ENCODE measurements around the gene LPP. TPM values are rescaled to one million over a fixed set of nuclear protein-coding genes. Genes with fewer than 3 reads are reported as not detected.

LPP gene
- total and polyA plus RNA-seq, 9 of the 15 experiments (the other 6 are each of a cell fraction or from before 2014, with no cell fraction given) = 0.07 to 0.18 TPM; not detected in 7

- no peaks in the 10 kb centered on the region for H3K9me3 ChIP-seq (replicated peaks; ENCODE audit: control insufficient read depth, insufficient read depth, low read depth, low read length)
- no peaks in the 10 kb centered on the region for H3K36me3 ChIP-seq (ENCODE audit: control insufficient read depth, insufficient read depth, low read length)
- no peaks in the 10 kb centered on the region for H3K4me1 ChIP-seq (replicated peaks in 1 of 2; ENCODE audit: control insufficient read depth in 2 of 2, insufficient read depth in 2 of 2, low read length in 2 of 2)
- ATAC-seq = no peak
- H3K4me3 ChIP-seq = no peak overlapping the region
- H3K79me2 ChIP-seq (ENCODE audit: control insufficient read depth, insufficient read depth, low read length) = no peaks in the 10 kb centered on the region
- intact Hi-C loops (cut with micrococcal nuclease) = no loop called here
- no peaks in the 10 kb centered on the region for H4K20me1 ChIP-seq (replicated peaks; ENCODE audit: control insufficient read depth, insufficient read depth, low read length)
- no peak overlapping the region for H3K27ac ChIP-seq (ENCODE audit: extremely low read depth, low read depth, low read length)
- no peak overlapping the region for H3K9ac ChIP-seq (ENCODE audit: insufficient read depth in 1 of 2, low read depth in 2 of 2, low read length in 2 of 2)
- no TSS peak for BruUV-seq (replicated peaks)
- H3K9me1 ChIP-seq (ENCODE audit: control insufficient read depth, insufficient read depth, low read length) = no peaks in the 10 kb centered on the region
- WGBS (ENCODE audit: insufficient coverage, low coverage, missing lambda C conversion rate) = 0% methylated on average over 1 of the region's 1 CpG
- no peak for DNase-seq (ENCODE audit: extremely low read depth in 1 of 4, low spot score in 3 of 4)
- no peak overlapping the region for H3K4me2 ChIP-seq (ENCODE audit: insufficient read depth, low read length)
- H3K27me3 ChIP-seq (ENCODE audit: control insufficient read depth in 2 of 2, insufficient read depth in 2 of 2, low read length in 2 of 2) = no peaks in the 10 kb centered on the region
- ChIA-PET CTCF (ENCODE audit: low intra/inter-chr PET ratio) (no interaction called here), POLR2A (interaction anchor here (0.7 kb wide), 1 partner anchor 103 kb away, joined by 3 read pairs; no protein-coding TSS in a partner anchor)
- FAIRE-seq = no peak
- H2AFZ ChIP-seq (ENCODE audit: low read depth, low read length) = no peak overlapping the region
- in situ Hi-C loops (cut with MboI) = no loop called here
- TF ChIP-seq RBM22 (IDR thresholded peaks at IDR 0.05; ENCODE audit: low read depth, low read length, poor library complexity, severe bottlenecking) = no peak
- no peak for TF ChIP-seq GTF2B (IDR thresholded peaks at IDR 0.05; ENCODE audit: extremely low read depth, insufficient read length)
- no peak for TF ChIP-seq HDGF (IDR thresholded peaks at IDR 0.05)
- no peak for TF ChIP-seq PKNOX1 (IDR thresholded peaks at IDR 0.05)
- no peak for TF ChIP-seq NR2F6 (CRISPR knock-in tag; IDR thresholded peaks at IDR 0.05)
- TF ChIP-seq ZSCAN32 (CRISPR knock-in tag; IDR thresholded peaks at IDR 0.05) = no peak
- TF ChIP-seq TRIM25 (IDR thresholded peaks at IDR 0.05; ENCODE audit: borderline replicate concordance) = no peak
- no peak for TF ChIP-seq SFPQ (IDR thresholded peaks at IDR 0.05; ENCODE audit: low read depth, low read length)
- no peak for TF ChIP-seq MNT (conservative IDR thresholded peaks at IDR 0.05)
- no peak for TF ChIP-seq SREBF2 (CRISPR knock-in tag; IDR thresholded peaks at IDR 0.05)
- no peak for TF ChIP-seq KLF16 (IDR thresholded peaks at IDR 0.05)
- TF ChIP-seq ZNF644 (tag; IDR thresholded peaks at IDR 0.05; ENCODE audit: low read depth) = no peak
- no peak for TF ChIP-seq HMG20A (CRISPR knock-in tag; conservative IDR thresholded peaks at IDR 0.05)
- no peak for TF ChIP-seq NFYB (IDR thresholded peaks at IDR 0.05; ENCODE audit: extremely low read depth, insufficient read length)
- no peak for TF ChIP-seq SIN3A (IDR thresholded peaks at IDR 0.05; ENCODE audit: borderline replicate concordance in 2 of 2, control insufficient read depth in 1 of 2, low read depth in 2 of 2, low read length in 2 of 2)
These were observed 575.5 kb downstream of the LPP start for GRCh38 chr3:188729422-188729821.

All from K562 (cell line).